GM10248 (cell line): Measurements from ENCODE around the gene FAXC.

Experiments used
- CTCF ChIA-PET: fragments of 300-600 bp; sonication (Branson Sonifier 250); formaldehyde crosslinking; extraction: SDS; loops from one replicate; lab custom pipeline; 2021; ENCODE audit warnings: antibody characterized with exemption; lab: Yijun Ruan, JAX
- POLR2A ChIA-PET: fragments of 350-650 bp; sonication (Branson Sonifier 250); formaldehyde crosslinking; extraction: SDS; loops from one replicate; lab custom pipeline; 2020; ENCODE audit warnings: antibody characterized with exemption; lab: Yijun Ruan, JAX
- DNase-seq: peaks from one replicate; pipeline ENCODE4 v3.0.0; 2012; ENCODE audit errors: extremely low spot score
- TF ChIP-seq, protein P1 (sequence below): IDR thresholded peaks from 2 replicates; pipeline ENCODE4 v1.5.1; 2012; ENCODE audit warnings: mild to moderate bottlenecking, low read depth; ENCODE audit errors: extremely low read depth, missing control alignments, control extremely low read depth

The FAXC gene

GRCh38 chr6:99288668-99289067 lies 60.8 kb downstream of the FAXC start:
- DNase-seq, result no peak
- CTCF ChIA-PET, result interaction anchor here (0.8 to 1.1 kb wide), 5 partner anchors 11 to 45 kb away, joined by 3 read pairs; no protein-coding TSS in a partner anchor
- POLR2A ChIA-PET, result no interaction called here
- TF ChIP-seq, protein P1, sequence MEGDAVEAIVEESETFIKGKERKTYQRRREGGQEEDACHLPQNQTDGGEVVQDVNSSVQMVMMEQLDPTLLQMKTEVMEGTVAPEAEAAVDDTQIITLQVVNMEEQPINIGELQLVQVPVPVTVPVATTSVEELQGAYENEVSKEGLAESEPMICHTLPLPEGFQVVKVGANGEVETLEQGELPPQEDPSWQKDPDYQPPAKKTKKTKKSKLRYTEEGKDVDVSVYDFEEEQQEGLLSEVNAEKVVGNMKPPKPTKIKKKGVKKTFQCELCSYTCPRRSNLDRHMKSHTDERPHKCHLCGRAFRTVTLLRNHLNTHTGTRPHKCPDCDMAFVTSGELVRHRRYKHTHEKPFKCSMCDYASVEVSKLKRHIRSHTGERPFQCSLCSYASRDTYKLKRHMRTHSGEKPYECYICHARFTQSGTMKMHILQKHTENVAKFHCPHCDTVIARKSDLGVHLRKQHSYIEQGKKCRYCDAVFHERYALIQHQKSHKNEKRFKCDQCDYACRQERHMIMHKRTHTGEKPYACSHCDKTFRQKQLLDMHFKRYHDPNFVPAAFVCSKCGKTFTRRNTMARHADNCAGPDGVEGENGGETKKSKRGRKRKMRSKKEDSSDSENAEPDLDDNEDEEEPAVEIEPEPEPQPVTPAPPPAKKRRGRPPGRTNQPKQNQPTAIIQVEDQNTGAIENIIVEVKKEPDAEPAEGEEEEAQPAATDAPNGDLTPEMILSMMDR, result no peak

GRCh38 chr6:99287523-99287922 lies 62.0 kb downstream of the FAXC start:
- no peak for DNase-seq
- ChIA-PET CTCF (interaction anchor here (1.0 to 2.3 kb wide), 4 partner anchors 10 to 43 kb away, joined by 3 to 5 read pairs (median 4); no protein-coding TSS in a partner anchor), POLR2A (no interaction called here)
- TF ChIP-seq, protein P1, result no peak

- DNase-seq, result no peak
- POLR2A ChIA-PET, result no interaction called here
- CTCF ChIA-PET, result interaction anchor here (1.3 to 2.3 kb wide), 2 partner anchors 44 to 49 kb away, joined by 3 to 5 read pairs; no protein-coding TSS in a partner anchor
- TF ChIP-seq, protein P1, result no peak
Measured at GRCh38 chr6:99285881-99286280, 63.6 kb downstream of the FAXC start.

GRCh38 chr6:99282479-99283062 lies 66.9 kb downstream of the FAXC start:
- ChIA-PET POLR2A (no interaction called here), CTCF (interaction anchor here (1.2 to 1.9 kb wide), 2 partner anchors 11 to 28 kb away, joined by 3 to 4 read pairs; no protein-coding TSS in a partner anchor)
- TF ChIP-seq, protein P1, result peak; percentile 31
- DNase-seq, result no peak

GRCh38 chr6:99276747-99277146 lies 72.7 kb downstream of the FAXC start:
- ChIA-PET CTCF (no interaction called here), POLR2A (no interaction called here)
- no peak for DNase-seq
- TF ChIP-seq, protein P1, result no peak

DNA sequence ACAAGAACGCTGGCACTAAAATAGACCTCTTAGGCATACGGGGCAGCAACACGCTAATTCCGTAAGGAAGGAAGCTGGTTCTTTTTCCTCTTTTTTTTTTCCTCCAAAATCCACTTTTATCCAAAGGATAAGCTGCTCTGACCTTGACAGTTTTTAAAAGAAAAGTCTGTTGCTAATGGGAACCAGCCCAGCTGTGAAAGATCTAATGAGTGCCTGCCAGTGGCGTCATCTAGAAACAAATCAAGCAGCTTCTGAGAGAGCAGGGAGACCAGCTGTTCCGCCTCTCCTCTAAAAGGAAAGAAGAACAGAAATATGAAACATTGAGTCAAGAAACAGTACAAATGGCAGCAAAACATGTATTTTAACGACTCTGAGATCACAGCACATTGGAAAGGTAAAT lies 78.6 kb downstream of the FAXC start:
- CTCF ChIA-PET, result interaction anchor here (1.4 to 1.9 kb wide), 3 partner anchors 15 to 31 kb away, joined by 4 to 6 read pairs (median 4); no protein-coding TSS in a partner anchor
- DNase-seq, result no peak
- TF ChIP-seq, protein P1, result no peak
- POLR2A ChIA-PET, result no interaction called here
